ENCODE measurements around the gene ABHD18. TPM values are rescaled to one million over a fixed set of nuclear protein-coding genes. Genes with fewer than 3 reads are reported as not detected.
"Not testable (repeated sequence)": the region's sequence is repeated elsewhere in the genome, so short reads cannot be mapped to it uniquely, and the experiment has no call there.

ABHD18 gene
- total RNA-seq, 4 donors from 2014 or later: 6.5 to 10.0 (median 8.4) TPM

DNA sequence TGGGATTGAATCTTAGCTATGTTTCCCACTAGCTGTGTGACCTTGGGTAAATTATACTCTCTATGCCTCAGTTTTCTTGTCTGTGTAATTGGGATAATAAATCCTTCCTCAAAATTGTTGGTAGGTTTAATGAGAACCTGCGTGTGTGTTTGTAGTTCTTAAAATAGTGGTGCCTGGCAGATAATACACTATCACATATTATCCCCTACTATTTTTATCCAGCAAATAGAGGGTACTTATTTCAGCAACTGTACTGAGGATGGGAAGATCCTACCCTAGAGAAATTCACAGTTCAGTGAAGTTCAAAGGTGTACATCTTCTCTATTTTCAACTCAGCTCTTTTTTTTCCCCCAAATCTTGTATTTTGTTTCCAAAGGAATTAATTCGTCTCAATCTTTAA lies 17.2 kb downstream of the ABHD18 start:
- WGBS, 2 donors (ENCODE audit: low coverage in 1 of 2): 67 to 100% methylated on average over 2 of the region's 2 CpGs

DNA sequence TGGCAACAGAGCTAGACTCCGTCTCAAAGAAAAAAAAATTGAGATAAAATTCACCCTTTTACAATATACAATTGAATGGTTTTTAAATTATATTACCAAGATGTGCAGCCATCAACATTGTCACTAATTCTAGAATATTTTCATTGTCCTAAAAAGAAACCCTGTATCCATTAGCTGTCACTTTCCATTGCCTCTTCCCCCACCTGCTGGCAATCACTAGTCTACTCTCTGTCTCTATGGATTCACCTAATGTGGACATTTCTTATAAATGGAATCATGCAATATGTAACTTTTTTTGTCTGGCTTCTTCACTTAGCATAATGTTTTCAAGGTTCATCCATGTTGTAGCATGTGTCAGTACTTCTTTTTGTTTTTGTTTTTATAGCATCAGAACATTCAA lies 20.8 kb downstream of the ABHD18 start:
- 91 to 100% methylated on average over 1 of the region's 1 CpG for WGBS, 2 donors (ENCODE audit: low coverage in 1 of 2)
- ATAC-seq: no peak
- no peak for TF ChIP-seq POLR2A (IDR thresholded peaks at IDR 0.05)
- H3K36me3 ChIP-seq: peaks cover 5 to 67% of the 10 kb centered on the region in 2 donors
- H3K4me3 ChIP-seq: no peak overlapping the region
- no peak overlapping the region for H3K27ac ChIP-seq
- no peaks in the 10 kb centered on the region for H3K9me3 ChIP-seq
- H3K27me3 ChIP-seq: no peaks in the 10 kb centered on the region
- no peaks in the 10 kb centered on the region for H3K4me1 ChIP-seq

More for the DNA sequence above, 17.2 kb downstream of the ABHD18 start:
- ATAC-seq: no peak
- no peaks in the 10 kb centered on the region for H3K4me1 ChIP-seq
- H3K27me3 ChIP-seq: no peaks in the 10 kb centered on the region
- TF ChIP-seq POLR2A (IDR thresholded peaks at IDR 0.05) (no peak), EP300 (IDR thresholded peaks at IDR 0.05) (no peak), POLR2AphosphoS5 (IDR thresholded peaks at IDR 0.05) (no peak)
- TF ChIP-seq, protein P1, sequence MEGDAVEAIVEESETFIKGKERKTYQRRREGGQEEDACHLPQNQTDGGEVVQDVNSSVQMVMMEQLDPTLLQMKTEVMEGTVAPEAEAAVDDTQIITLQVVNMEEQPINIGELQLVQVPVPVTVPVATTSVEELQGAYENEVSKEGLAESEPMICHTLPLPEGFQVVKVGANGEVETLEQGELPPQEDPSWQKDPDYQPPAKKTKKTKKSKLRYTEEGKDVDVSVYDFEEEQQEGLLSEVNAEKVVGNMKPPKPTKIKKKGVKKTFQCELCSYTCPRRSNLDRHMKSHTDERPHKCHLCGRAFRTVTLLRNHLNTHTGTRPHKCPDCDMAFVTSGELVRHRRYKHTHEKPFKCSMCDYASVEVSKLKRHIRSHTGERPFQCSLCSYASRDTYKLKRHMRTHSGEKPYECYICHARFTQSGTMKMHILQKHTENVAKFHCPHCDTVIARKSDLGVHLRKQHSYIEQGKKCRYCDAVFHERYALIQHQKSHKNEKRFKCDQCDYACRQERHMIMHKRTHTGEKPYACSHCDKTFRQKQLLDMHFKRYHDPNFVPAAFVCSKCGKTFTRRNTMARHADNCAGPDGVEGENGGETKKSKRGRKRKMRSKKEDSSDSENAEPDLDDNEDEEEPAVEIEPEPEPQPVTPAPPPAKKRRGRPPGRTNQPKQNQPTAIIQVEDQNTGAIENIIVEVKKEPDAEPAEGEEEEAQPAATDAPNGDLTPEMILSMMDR (IDR thresholded peaks at IDR 0.05): no peak
- no peaks in the 10 kb centered on the region for H3K9me3 ChIP-seq
- peaks cover 5 to 41% of the 10 kb centered on the region in 2 donors for H3K36me3 ChIP-seq
- H3K4me3 ChIP-seq: no peak overlapping the region
- H3K27ac ChIP-seq: no peak overlapping the region

DNA sequence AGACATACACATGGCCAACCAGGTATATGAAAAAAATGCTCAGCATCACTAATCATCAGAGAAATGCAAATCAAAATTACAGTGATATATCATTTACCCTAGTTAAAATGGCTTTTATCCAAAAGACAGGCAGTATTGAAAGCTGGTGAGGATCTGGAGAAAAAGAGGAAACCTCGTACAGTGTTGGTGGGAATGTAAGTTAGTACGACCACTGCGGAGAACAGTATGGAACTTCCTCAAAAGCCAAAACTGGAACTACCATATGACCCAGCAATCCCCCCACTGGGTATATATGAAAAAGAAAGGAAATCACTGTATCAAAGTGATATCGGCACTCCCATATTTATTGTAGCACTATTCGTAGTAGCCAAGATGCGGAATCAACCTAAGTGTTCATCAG lies 23.4 kb downstream of the ABHD18 start:
- H3K4me3 ChIP-seq: no peak overlapping the region
- WGBS, 2 donors (ENCODE audit: low coverage in 1 of 2): 93% methylated on average over 6 of the region's 6 CpGs
- H3K27ac ChIP-seq: no peak overlapping the region
- no peaks in the 10 kb centered on the region for H3K27me3 ChIP-seq
- H3K9me3 ChIP-seq: no peaks in the 10 kb centered on the region
- no peak for ATAC-seq
- H3K36me3 ChIP-seq: peaks cover 5 to 80% of the 10 kb centered on the region in 2 donors
- no peak for TF ChIP-seq EP300 (IDR thresholded peaks at IDR 0.05)
- TF ChIP-seq POLR2A (IDR thresholded peaks at IDR 0.05): no peak
- TF ChIP-seq POLR2AphosphoS5 (IDR thresholded peaks at IDR 0.05): no peak
- TF ChIP-seq, protein P1 (IDR thresholded peaks at IDR 0.05): no peak
- no peaks in the 10 kb centered on the region for H3K4me1 ChIP-seq

DNA sequence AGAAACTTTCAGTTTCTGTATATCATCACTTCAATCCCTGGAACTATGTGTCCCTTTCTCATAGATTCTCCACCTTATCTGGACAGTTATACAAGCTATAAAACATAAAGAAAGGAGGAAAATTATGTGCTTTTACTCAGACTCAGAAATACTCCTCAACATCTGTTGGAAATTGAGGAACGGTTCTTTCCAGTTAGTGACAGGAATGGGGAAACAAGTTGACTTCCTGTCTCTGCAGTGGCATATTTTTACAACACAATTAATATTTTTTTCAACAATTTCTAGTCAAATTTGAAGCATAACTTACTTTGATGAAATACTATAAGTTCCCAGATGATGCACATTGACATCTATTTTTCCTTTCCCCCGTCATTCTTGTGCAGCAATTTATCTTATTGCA lies 27.9 kb downstream of the ABHD18 start:
- H3K36me3 ChIP-seq: peaks cover 0 to 62% of the 10 kb centered on the region in 2 donors
- no peaks in the 10 kb centered on the region for H3K4me1 ChIP-seq
- H3K9me3 ChIP-seq: peaks cover 0 to 13% (median 0%) of the 10 kb centered on the region in 3 donors
- no peak overlapping the region for H3K4me3 ChIP-seq
- H3K27me3 ChIP-seq: no peaks in the 10 kb centered on the region
- no peak overlapping the region for H3K27ac ChIP-seq
- TF ChIP-seq POLR2A (IDR thresholded peaks at IDR 0.05) (no peak), POLR2AphosphoS5 (IDR thresholded peaks at IDR 0.05) (no peak), EP300 (IDR thresholded peaks at IDR 0.05) (no peak)
- TF ChIP-seq, protein P1 (IDR thresholded peaks at IDR 0.05): no peak
- 47 to 70% methylated on average over 1 to 2 of the region's 2 CpGs for WGBS, 2 donors (ENCODE audit: low coverage in 1 of 2)
- no peak for ATAC-seq

DNA sequence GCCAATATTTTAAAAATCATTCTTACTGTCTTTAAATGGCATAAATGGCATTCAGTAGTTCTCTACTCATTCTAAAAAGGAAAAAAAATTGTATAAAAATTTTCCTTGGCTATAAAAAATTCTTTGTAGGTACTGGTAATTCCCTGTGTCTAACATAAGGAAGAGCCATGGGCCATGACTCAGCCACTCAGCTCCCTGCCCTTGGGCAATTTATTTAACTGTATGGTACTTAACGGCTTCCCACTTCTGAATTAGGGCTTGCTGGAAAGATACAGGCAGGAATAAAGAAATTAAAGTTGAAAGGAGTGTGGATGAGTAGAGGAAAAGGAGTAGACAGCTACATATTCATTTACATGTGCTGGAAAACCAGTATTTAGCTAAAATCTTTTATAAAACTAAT lies 30.6 kb downstream of the ABHD18 start:
- Histone ChIP-seq H3K4me3 (no peak overlapping the region), H3K36me3 (peaks cover 0 to 50% of the 10 kb centered on the region in 2 donors), H3K9me3 (peaks cover 0 to 20% (median 0%) of the 10 kb centered on the region in 3 donors), H3K4me1 (no peaks in the 10 kb centered on the region), H3K27me3 (no peaks in the 10 kb centered on the region), H3K27ac (no peak overlapping the region)
- whole genome bisulfite sequencing, 2 donors (ENCODE audit: low coverage in 1 of 2): 93 to 100% methylated on average over 1 of the region's 1 CpG
- ATAC-seq: no peak
- TF ChIP-seq POLR2AphosphoS5 (IDR thresholded peaks at IDR 0.05) (no peak), EP300 (IDR thresholded peaks at IDR 0.05) (no peak), POLR2A (IDR thresholded peaks at IDR 0.05) (no peak)
- TF ChIP-seq, protein P1 (IDR thresholded peaks at IDR 0.05): no peak

DNA sequence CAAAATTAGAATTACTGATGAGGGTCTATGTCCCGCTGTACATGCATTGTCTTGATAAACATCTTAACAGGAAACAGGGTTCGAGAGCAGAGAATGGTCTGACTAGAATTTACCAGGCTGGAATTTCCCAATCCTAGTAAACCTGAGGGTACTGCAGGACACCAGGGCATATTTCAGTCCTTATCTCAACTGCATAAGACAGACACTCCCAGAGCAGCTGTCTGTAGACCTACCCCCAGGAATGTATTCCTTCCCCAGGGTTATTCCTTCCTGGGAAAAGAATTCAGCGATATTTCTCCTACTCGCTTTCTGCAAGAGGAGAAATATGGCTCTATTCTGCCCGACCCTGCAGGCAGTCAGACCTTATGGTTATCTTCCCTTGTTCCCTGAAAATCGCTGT lies 31.3 kb downstream of the ABHD18 start:
- H3K9me3 ChIP-seq: peaks cover 0 to 20% (median 0%) of the 10 kb centered on the region in 3 donors
- not testable (repeated sequence) for H3K27ac ChIP-seq, H3K27me3 ChIP-seq, H3K4me1 ChIP-seq, H3K4me3 ChIP-seq, ATAC-seq
- H3K36me3 ChIP-seq: peaks cover 0 to 42% of the 10 kb centered on the region in 2 donors
- WGBS, 2 donors (ENCODE audit: low coverage in 1 of 2): 97 to 98% methylated on average over 5 to 6 of the region's 6 CpGs

All from gastroesophageal sphincter (tissue), 4 donors.